GM12875 (cell line): ENCODE measurements around the gene EPSTI1.

Source experiments
- H3K4me3 ChIP-seq: one replicate; pipeline ENCODE4 v1.5.1; 2011; ENCODE audit warnings: low read depth, low read length, control low read depth
- CTCF ChIP-seq: IDR thresholded peaks from 2 replicates; pipeline ENCODE4 v1.5.1; 2011; ENCODE audit warnings: low read depth, mild to moderate bottlenecking, control low read depth, inconsistent platforms, low read length, moderate library complexity, borderline replicate concordance; ENCODE audit not compliant: insufficient read depth

Gene EPSTI1

GRCh38 chr13:43003729-43004128, 11.7 kb upstream of the EPSTI1 start:
- TF ChIP-seq CTCF = no peak
- H3K4me3 ChIP-seq = no peak overlapping the region

GRCh38 chr13:43003010-43003409, 11.0 kb upstream of the EPSTI1 start:
- TF ChIP-seq CTCF = no peak
- no peak overlapping the region for H3K4me3 ChIP-seq

GRCh38 chr13:43002021-43002420, 10.0 kb upstream of the EPSTI1 start:
- no peak overlapping the region for H3K4me3 ChIP-seq
- no peak for TF ChIP-seq CTCF

GRCh38 chr13:43000676-43001075, 8.6 kb upstream of the EPSTI1 start:
- no peak overlapping the region for H3K4me3 ChIP-seq
- no peak for TF ChIP-seq CTCF

- TF ChIP-seq CTCF = no peak
These were observed 7.5 kb upstream of the EPSTI1 start for GRCh38 chr13:42999491-42999890.

GRCh38 chr13:42997381-42997780, 5.3 kb upstream of the EPSTI1 start:
- TF ChIP-seq CTCF = no peak
- H3K4me3 ChIP-seq = no peak overlapping the region

More at GRCh38 chr13:42999491-42999890, 7.5 kb upstream of the EPSTI1 start:
- no peak overlapping the region for H3K4me3 ChIP-seq

- no peak for TF ChIP-seq CTCF
These were observed 4.5 kb upstream of the EPSTI1 start for GRCh38 chr13:42996584-42996983.

More at GRCh38 chr13:42996584-42996983, 4.5 kb upstream of the EPSTI1 start:
- no peak overlapping the region for H3K4me3 ChIP-seq
